NCI-H2029 (cell line): ENCODE measurements around the gene ZNF618.

ENCODE experiments used
- DNase-seq: peaks from one replicate; lab custom pipeline; 2025; lab: John Stamatoyannopoulos, UW

Gene ZNF618

GRCh38 chr9:113912816-113913215, 36.7 kb downstream of the ZNF618 start:
- no peak for DNase-seq

- DNase-seq = no peak
Observed at GRCh38 chr9:113913426-113914195, 37.5 kb downstream of the ZNF618 start.

- no peak for DNase-seq
Observed at GRCh38 chr9:113914517-113914916, 38.4 kb downstream of the ZNF618 start.

- no peak for DNase-seq
Observed at GRCh38 chr9:113915817-113916434, 39.8 kb downstream of the ZNF618 start.

- no peak for DNase-seq
Observed at GRCh38 chr9:113916931-113917330, 40.8 kb downstream of the ZNF618 start.

- no peak for DNase-seq
Observed at GRCh38 chr9:113918697-113919350, 42.7 kb downstream of the ZNF618 start.

GRCh38 chr9:113919382-113919781, 43.3 kb downstream of the ZNF618 start:
- DNase-seq = no peak

- no peak for DNase-seq
Observed at GRCh38 chr9:113919871-113920270, 43.8 kb downstream of the ZNF618 start.

- no peak for DNase-seq
Observed at GRCh38 chr9:113920872-113921271, 44.8 kb downstream of the ZNF618 start.

GRCh38 chr9:113921396-113921925, 45.4 kb downstream of the ZNF618 start:
- DNase-seq = no peak

GRCh38 chr9:113922160-113922559, 46.1 kb downstream of the ZNF618 start:
- peak; percentile 47 for DNase-seq

- DNase-seq = no peak
Observed at GRCh38 chr9:113926211-113926610, 50.1 kb downstream of the ZNF618 start.

- DNase-seq = no peak
Observed at GRCh38 chr9:113927277-113927676, 51.2 kb downstream of the ZNF618 start.

GRCh38 chr9:113928269-113928668, 52.2 kb downstream of the ZNF618 start:
- DNase-seq = no peak

GRCh38 chr9:113929634-113930389, 53.7 kb downstream of the ZNF618 start:
- DNase-seq = peak; percentile 71

GRCh38 chr9:113930390-113930783, 54.3 kb downstream of the ZNF618 start:
- DNase-seq = no peak

GRCh38 chr9:113931140-113931539, 55.0 kb downstream of the ZNF618 start:
- DNase-seq = no peak

- no peak for DNase-seq
Observed at GRCh38 chr9:113931777-113932176, 55.7 kb downstream of the ZNF618 start.

- no peak for DNase-seq
Observed at GRCh38 chr9:113932906-113933584, 56.9 kb downstream of the ZNF618 start.

- no peak for DNase-seq
Observed at GRCh38 chr9:113933671-113934070, 57.6 kb downstream of the ZNF618 start.

- DNase-seq = no peak
Observed at GRCh38 chr9:113934167-113934828, 58.2 kb downstream of the ZNF618 start.
